H9 (cell line): Measurements from ENCODE around the gene CYP24A1. TPM values are rescaled to one million over a fixed set of nuclear protein-coding genes. Genes with fewer than 3 reads are reported as not detected.

Experiments
- DNase-seq: peaks from one replicate; pipeline ENCODE4 v3.0.0-alpha.2; 2017
- H2AFZ ChIP-seq: one replicate; pipeline ENCODE4 v1.6.1; 2013; ENCODE audit warnings: mild to moderate bottlenecking, low read length, control low read depth, moderate library complexity
- H2AK5ac ChIP-seq: 2 replicates; pipeline ENCODE4 v1.6.1; 2013; ENCODE audit warnings: low read length, control low read depth, mixed read lengths; ENCODE audit not compliant: insufficient read length
- H2BK120ac ChIP-seq: one replicate; pipeline ENCODE4 v1.6.1; 2013; ENCODE audit warnings: low read depth, mild to moderate bottlenecking, low read length, control low read depth, inconsistent platforms; ENCODE audit not compliant: poor library complexity, severe bottlenecking
- H2BK12ac ChIP-seq: 2 replicates; pipeline ENCODE4 v1.6.1; 2013; ENCODE audit warnings: low read length, control low read depth, mixed read lengths, low read depth; ENCODE audit not compliant: insufficient read length
- H2BK15ac ChIP-seq: 2 replicates; pipeline ENCODE4 v1.6.1; 2013; ENCODE audit warnings: low read depth, low read length, control low read depth
- H2BK20ac ChIP-seq: one replicate; pipeline ENCODE4 v1.6.1; 2013; ENCODE audit warnings: low read depth, mild to moderate bottlenecking, low read length, control low read depth, inconsistent platforms; ENCODE audit not compliant: poor library complexity, severe bottlenecking
- H2BK5ac ChIP-seq: 2 replicates; pipeline ENCODE4 v1.6.1; 2013; ENCODE audit warnings: low read length, control low read depth, mixed read lengths; ENCODE audit not compliant: insufficient read length
- H3K14ac ChIP-seq: 2 replicates; pipeline ENCODE4 v1.6.1; 2013; ENCODE audit warnings: low read length, control low read depth; ENCODE audit not compliant: insufficient read depth
- H3K18ac ChIP-seq: 2 replicates; pipeline ENCODE4 v1.6.1; 2013; ENCODE audit warnings: low read depth, mild to moderate bottlenecking, mixed read lengths, low read length, control low read depth; ENCODE audit not compliant: insufficient read length
- H3K23ac ChIP-seq: 2 replicates; pipeline ENCODE4 v1.6.1; 2013; ENCODE audit warnings: low read length, control low read depth, mixed read lengths, low read depth; ENCODE audit not compliant: insufficient read length
- H3K23me2 ChIP-seq: 2 replicates; pipeline ENCODE4 v1.6.1; 2013; ENCODE audit warnings: low read depth, mild to moderate bottlenecking, mixed read lengths, low read length, control low read depth; ENCODE audit not compliant: insufficient read length, poor library complexity, severe bottlenecking
- H3K27ac ChIP-seq: 2 replicates; pipeline ENCODE4 v1.5.1; 2013; ENCODE audit warnings: low read length, control low read depth, mixed read lengths, low read depth; ENCODE audit not compliant: insufficient read length
- H3K27me3 ChIP-seq: 2 replicates; pipeline ENCODE4 v1.6.1; 2013; ENCODE audit warnings: low read length, control low read depth, inconsistent platforms; ENCODE audit not compliant: insufficient read depth
- H3K4ac ChIP-seq: 2 replicates; pipeline ENCODE4 v1.6.1; 2013; ENCODE audit warnings: low read depth, mild to moderate bottlenecking, control low read depth, inconsistent platforms, low read length, moderate library complexity
- H3K4me1 ChIP-seq: 2 replicates; pipeline ENCODE4 v1.6.1; 2013; ENCODE audit warnings: low read length, control low read depth, inconsistent platforms; ENCODE audit not compliant: insufficient read depth
- H3K4me2 ChIP-seq: 2 replicates; pipeline ENCODE4 v1.6.1; 2013; ENCODE audit warnings: low read length, control low read depth, mixed read lengths; ENCODE audit not compliant: insufficient read length, insufficient read depth
- H3K56ac ChIP-seq: 2 replicates; pipeline ENCODE4 v1.6.1; 2013; ENCODE audit warnings: low read depth, mild to moderate bottlenecking, mixed read lengths, low read length, control low read depth; ENCODE audit not compliant: insufficient read length
- H3K79me1 ChIP-seq: 2 replicates; pipeline ENCODE4 v1.6.1; 2013; ENCODE audit warnings: low read depth, mild to moderate bottlenecking, moderate library complexity, low read length, control low read depth, inconsistent platforms; ENCODE audit not compliant: insufficient read depth, poor library complexity, severe bottlenecking
- H3K79me2 ChIP-seq: 2 replicates; pipeline ENCODE4 v1.6.1; 2013; ENCODE audit warnings: low read length, control low read depth, inconsistent platforms; ENCODE audit not compliant: insufficient read depth
- H3K9ac ChIP-seq: 2 replicates; pipeline ENCODE4 v1.6.1; 2013; ENCODE audit warnings: low read length, control low read depth, mixed read lengths; ENCODE audit not compliant: insufficient read length; ENCODE audit errors: extremely low read depth
- H3K9me3 ChIP-seq: one replicate; pipeline ENCODE4 v1.6.1; 2013; ENCODE audit warnings: low read depth, low read length, inconsistent platforms; ENCODE audit not compliant: control insufficient read depth
- H3T11ph ChIP-seq: one replicate; pipeline ENCODE4 v1.6.1; 2013; ENCODE audit warnings: mild to moderate bottlenecking, low read length, control low read depth, inconsistent platforms
- H4K20me1 ChIP-seq: one replicate; pipeline ENCODE4 v1.6.1; 2013; ENCODE audit not compliant: control insufficient read depth, insufficient read length, insufficient read depth
- H4K5ac ChIP-seq: 2 replicates; pipeline ENCODE4 v1.6.1; 2013; ENCODE audit warnings: low read depth, mild to moderate bottlenecking, mixed read lengths, low read length, control low read depth; ENCODE audit not compliant: insufficient read length
- H4K8ac ChIP-seq: replicated peaks from 2 replicates; pipeline ENCODE4 v1.6.1; 2013; ENCODE audit warnings: low read length, control low read depth, mixed read lengths, low read depth; ENCODE audit not compliant: insufficient read length
- H4K91ac ChIP-seq: 2 replicates; pipeline ENCODE4 v1.6.1; 2013; ENCODE audit warnings: low read depth, mild to moderate bottlenecking, moderate library complexity, mixed read lengths, low read length, control low read depth; ENCODE audit not compliant: insufficient read length
- H3K27ac Mint-ChIP-seq, 3 experiments: 2 replicates in 2 of 3; 3 replicates in 1 of 3; pipeline ENCODE4 v1.8.0; 2020 to 2021; ENCODE audit warnings: mixed read lengths in 3 of 3, mild to moderate bottlenecking in 1 of 3, moderate library complexity in 1 of 3
- H3K27me3 Mint-ChIP-seq: 2 replicates; pipeline ENCODE4 v1.8.0; 2021; ENCODE audit warnings: low read depth, mild to moderate bottlenecking, moderate library complexity, mixed read lengths
- H3K36me3 Mint-ChIP-seq, 3 experiments: 2 replicates in 2 of 3; 3 replicates in 1 of 3; pipeline ENCODE4 v1.8.0; 2020 to 2021; ENCODE audit warnings: low read depth in 3 of 3, mixed read lengths in 3 of 3; ENCODE audit not compliant: insufficient read depth in 1 of 3
- H3K4me1 Mint-ChIP-seq, 2 experiments: 2 replicates each; pipeline ENCODE4 v1.8.0; 2020; ENCODE audit warnings: mixed read lengths in 2 of 2
- H3K4me3 Mint-ChIP-seq, 2 experiments: 2 replicates in 1 of 2; 3 replicates in 1 of 2; pipeline ENCODE4 v1.8.0; 2020 to 2021; ENCODE audit warnings: mild to moderate bottlenecking in 2 of 2, mixed read lengths in 2 of 2, moderate library complexity in 1 of 2
- H3K9me3 Mint-ChIP-seq, 2 experiments: 2 replicates in 1 of 2; 3 replicates in 1 of 2; pipeline ENCODE4 v1.8.0; 2020; ENCODE audit warnings: mild to moderate bottlenecking in 2 of 2, mixed read lengths in 2 of 2, moderate library complexity in 1 of 2
- CTCF ChIP-seq: fragments of 200-600 bp; sonication (generic); conservative IDR thresholded peaks from 3 replicates; pipeline ENCODE4 v1.8.0; 2021; ENCODE audit warnings: antibody characterized with exemption, mild to moderate bottlenecking
- WGBS: extraction: QIAGEN DNeasy Blood & Tissue Kit; methylation state at CpG from one replicate; pipeline ENCODE4 v1.1.7; 2013; ENCODE audit warnings: missing lambda C conversion rate, low lambda C conversion rate, mixed read lengths; ENCODE audit not compliant: insufficient read length; ENCODE audit errors: extremely low coverage; 5-methylcytosine and 5-hydroxymethylcytosine counted together
- total RNA-seq: library from RNA; stranded (reverse); gene quantifications from 2 replicates; pipeline ENCODE4 v1.2.1, GENCODE V29; 2021

Gene CYP24A1
- total RNA-seq, 1 experiment from 2014 or later = not detected

DNA sequence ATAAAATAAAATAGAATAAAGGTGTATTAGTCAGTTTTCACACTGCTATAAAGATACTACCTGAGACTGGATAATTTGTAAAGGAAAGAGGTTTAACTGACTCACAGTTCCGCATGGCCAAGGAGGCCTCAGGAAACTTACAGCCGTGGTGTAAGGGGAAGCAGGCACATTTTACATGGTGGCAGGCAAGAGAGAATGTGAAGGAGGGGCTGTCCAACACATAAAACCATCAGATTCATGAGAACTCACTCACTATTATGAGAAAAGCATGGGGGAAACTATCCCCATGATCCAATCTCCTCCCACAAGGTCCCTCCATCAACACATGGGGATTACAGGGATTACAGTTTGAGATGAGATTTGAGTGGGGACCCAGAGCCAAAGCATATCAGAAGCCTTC, 62.3 kb downstream of the CYP24A1 start:
- Histone ChIP-seq H3K27ac (no peak overlapping the region), H3K79me2 (no peaks in the 10 kb centered on the region), H3K18ac (no peak overlapping the region), H3K27me3 (no peaks in the 10 kb centered on the region), H2BK5ac (no peak overlapping the region), H3K14ac (no peak overlapping the region), H3K23ac (no peak overlapping the region), H4K5ac (no peak overlapping the region), H3K9me3 (no peaks in the 10 kb centered on the region), H2AFZ (no peak overlapping the region), H2AK5ac (no peak overlapping the region), H4K8ac (no peak overlapping the region), H3K4ac (no peak overlapping the region), H3K56ac (no peak overlapping the region), H3K4me2 (no peak overlapping the region), H3T11ph (no peak overlapping the region), H3K79me1 (no peaks in the 10 kb centered on the region), H2BK20ac (no peak overlapping the region), H4K20me1 (no peaks in the 10 kb centered on the region), H3K9ac (no peak overlapping the region), H3K23me2 (no peaks in the 10 kb centered on the region), H2BK15ac (no peak overlapping the region), H2BK12ac (no peak overlapping the region), H4K91ac (no peak overlapping the region), H2BK120ac (no peak overlapping the region), H3K4me1 (no peaks in the 10 kb centered on the region; the same call in 1 of the 2 replicates)
- peaks cover 3% of the 10 kb centered on the region in 2 experiments for H3K4me1 Mint-ChIP-seq
- H3K4me3 Mint-ChIP-seq = no peak overlapping the region
- DNase-seq = no peak
- WGBS = no CpG with 5 or more reads among the region's 2 CpGs
- no peaks in the 10 kb centered on the region; the same call in 1 of the 2 replicates for H3K27me3 Mint-ChIP-seq
- H3K36me3 Mint-ChIP-seq = no peaks in the 10 kb centered on the region
- TF ChIP-seq CTCF = no peak
- H3K9me3 Mint-ChIP-seq = no peaks in the 10 kb centered on the region; a peak in 1 of 5 replicates
- no peak overlapping the region; a peak in 1 of 7 replicates for H3K27ac Mint-ChIP-seq
